GDM1 (cell line): ENCODE results near the gene IQGAP2.

Experiments
- DNase-seq: peaks from one replicate; lab custom pipeline; 2025; lab: John Stamatoyannopoulos, UW

IQGAP2 gene

DNA sequence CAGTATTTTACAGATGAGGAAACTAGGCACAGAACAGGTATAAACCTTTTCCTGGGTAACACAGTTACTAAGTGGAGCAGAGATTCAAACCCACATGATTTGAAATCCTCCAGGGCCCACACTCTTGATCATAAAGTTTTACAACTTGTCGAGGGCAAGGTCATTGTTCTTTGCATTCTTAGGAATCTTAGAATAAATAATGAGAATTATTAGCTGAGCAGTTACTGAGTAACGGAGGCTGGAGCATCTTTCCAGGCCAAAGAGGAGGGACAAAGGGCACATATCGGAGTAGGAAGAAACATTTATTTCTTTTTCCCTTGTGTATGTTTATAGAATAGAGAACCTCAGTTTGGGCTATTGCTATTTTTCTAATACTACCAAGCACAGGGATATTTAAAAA lies 285.8 kb downstream of the IQGAP2 start:
- no peak for DNase-seq

DNA sequence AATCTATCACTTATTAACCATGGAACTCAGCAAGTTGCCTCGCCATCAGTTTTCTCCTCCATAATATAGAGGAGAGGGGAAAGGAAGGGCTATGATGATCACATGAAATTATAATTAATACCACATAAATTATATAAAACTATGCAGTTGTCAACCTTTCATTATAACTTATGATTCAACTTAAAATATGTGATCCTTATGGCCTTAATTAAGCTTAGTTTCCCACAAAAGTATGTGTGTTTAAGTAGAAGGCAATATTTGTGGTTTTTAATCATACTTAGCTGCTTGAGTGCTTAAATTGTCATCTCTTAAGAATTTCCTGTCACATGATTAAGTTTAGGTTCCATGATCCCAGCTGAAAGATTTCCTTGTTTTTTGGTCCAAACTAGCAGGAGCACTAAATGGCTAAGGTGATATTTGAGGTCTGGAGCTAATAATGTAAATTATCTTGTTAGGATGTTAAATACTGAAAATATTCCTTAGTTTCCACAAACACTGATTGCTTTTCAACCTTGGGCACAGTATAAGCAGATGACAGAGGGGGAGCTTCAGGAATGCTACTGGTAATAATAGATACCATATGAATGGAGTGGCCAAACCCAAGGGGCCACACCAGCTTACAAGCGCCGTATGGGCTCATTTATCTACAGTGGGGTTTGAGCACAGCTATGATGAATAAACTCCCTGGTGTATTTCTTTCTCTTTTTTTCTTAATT lies 286.4 kb downstream of the IQGAP2 start:
- no peak for DNase-seq

DNA sequence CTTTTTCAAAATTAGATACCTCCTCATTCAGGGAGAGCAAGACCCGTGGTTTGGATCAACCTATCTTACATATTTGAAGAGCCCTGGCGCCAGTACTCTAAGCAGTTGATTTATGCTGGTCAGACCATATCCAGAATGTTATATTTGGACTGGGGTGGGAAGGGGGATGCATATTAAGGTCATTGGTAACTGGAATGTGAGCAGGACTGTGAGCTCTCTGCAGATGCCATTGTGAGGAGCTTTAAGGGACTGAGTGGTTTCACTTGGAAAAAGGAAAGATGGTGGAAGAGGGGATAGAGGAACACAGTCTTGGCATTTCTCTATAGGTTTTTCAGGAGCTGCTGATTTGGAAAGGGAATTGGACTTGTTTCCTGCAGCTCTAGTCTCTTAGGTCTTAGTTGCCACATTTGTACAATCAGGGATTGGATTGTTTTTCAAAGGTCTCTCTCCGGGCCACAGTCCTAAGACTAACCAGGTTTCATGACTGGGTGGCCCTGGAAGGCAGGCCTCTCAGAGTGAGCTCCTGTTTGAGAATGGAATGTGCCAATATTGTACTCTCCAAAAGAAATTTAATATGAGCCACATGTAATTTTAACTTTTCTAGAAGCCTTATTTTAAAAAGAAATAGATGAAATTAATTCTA lies 287.1 kb downstream of the IQGAP2 start:
- DNase-seq = no peak

DNA sequence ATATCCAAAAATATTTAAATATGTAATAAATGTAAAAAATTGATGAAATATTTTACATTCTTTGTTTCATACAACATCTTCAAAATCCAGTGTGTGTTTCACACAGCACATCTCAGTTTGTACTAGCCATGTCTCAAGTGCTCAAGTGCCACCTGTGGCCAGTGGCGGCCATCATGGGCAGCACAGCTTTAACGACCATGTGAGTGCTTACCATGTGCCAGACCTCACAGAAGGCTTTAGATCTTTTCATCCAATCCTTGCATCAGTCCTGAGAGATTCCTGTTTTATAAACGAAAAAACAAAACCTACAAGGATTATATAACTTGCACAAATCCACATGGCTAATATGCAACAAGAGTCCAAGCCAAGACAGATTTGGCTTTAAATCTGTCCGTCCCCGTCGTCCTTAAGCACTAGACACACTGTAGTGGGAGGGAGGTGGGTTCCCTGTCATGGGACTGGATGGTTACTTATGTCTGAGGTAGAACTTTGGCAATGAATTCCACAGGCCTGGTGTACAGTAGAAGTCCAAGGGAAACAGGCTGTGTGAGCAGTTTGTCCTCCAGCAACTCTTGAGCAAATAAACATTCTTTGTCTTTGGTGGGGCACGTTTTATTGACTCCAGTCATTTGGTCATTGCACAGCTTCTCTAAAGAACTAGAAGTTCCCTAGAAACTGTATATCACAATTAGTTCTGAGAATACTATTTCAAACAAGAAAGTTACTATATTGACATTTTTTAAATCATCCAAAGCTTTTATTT lies 287.8 kb downstream of the IQGAP2 start:
- no peak for DNase-seq

DNA sequence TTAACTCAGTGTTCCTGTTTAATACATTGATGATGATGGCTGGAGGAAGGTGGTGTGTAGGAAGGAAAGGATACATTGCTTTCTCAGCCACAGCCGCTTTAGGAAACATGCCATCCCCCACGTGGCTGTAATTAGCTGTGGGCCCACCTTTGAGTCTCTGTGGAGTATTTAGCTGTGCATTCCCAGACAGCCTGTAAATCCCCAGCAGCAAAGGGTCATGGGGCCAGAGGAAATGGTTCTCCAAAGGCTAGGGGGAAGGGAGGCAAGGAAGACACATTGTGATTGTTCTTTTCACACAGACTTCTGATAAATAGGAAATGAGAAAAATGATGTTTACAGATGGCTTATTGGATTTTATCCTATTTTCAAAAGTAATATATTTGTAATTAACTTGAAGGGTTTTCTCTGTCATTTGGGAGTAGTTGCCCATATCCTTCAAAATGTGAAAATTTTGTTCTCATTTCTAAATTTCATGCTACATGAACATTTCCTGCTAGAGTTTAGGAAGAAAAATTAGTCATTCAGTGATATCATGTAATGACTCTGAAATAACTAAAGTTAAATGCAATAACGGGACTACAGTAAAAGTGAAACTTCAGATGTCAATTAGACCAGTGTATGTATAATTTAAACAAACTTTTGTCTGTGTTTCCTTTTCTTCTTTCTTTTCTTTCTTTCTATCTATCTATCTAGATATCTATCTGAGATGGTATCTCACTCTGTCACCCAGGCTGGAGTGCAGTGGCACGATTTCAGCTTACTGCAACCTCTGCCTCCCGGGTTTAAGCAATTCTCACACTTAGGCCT lies 288.6 kb downstream of the IQGAP2 start:
- no peak for DNase-seq

DNA sequence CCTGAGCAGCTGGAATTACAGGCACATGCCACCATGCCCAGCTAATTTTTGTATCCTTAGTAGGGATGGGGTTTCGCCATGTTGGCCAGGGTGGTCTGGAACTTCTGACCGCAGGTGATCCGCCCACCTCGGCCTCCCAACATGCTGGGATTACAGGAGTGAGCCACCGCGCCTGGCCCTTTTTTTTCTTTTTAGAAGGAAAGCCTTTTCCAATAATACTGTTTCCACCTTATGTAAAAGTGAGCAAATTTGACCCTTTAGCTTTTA lies 289.1 kb downstream of the IQGAP2 start:
- no peak for DNase-seq

DNA sequence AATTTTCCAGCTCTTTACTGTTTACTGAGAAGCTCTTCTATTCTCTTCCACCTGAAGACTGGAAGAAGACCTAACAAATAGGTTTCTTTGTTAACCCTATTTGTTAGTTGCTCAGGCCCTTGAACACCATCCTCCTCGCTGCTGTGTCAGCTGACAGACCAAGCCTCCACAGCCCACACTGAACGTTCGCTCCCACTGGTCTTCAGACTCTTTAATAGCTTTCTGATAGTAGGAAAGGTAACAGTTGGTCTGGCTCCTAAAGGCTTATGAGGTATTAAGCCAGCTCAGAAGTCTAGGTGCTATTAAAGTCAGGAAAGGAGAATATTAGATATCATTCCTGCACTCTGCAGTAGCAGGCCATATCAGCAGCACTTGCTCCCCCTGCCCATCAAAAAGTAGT lies 289.6 kb downstream of the IQGAP2 start:
- DNase-seq = no peak

DNA sequence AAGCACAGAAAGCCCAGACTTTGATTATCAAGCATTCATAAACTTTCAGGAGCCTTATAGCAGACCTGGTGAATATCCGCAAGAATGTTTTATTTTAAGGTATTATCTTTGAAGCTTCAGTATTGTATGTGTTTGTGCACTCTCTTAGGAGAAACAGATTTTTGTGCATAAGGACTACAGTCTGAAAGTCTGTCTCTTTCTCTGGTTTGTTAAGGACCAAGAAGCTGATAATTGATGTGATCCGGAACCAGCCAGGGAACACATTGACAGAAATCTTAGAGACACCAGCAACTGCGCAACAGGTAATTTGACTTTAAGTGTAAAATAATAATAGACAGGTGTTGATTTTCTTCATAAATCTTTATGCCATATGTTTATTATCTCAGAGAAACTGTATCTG lies 290.1 kb downstream of the IQGAP2 start:
- DNase-seq = no peak

DNA sequence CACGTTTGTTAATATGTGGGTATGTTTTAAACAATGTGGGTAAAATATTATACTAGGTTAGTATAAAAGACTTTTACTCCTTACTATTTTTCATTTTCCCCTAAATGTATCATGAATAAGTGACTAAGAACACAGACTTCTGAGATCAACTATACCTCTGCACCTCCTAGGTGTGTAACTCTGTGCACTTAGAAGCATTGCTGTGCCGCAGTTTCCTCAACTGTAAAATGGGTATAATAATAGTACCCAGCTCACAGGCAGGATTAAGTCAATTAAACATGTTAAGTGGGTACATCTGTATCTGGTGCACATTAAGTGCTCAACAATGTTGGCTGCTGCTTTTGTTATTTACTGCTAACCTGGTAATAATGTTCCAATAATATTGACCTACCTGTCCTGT lies 291.2 kb downstream of the IQGAP2 start:
- no peak for DNase-seq

DNA sequence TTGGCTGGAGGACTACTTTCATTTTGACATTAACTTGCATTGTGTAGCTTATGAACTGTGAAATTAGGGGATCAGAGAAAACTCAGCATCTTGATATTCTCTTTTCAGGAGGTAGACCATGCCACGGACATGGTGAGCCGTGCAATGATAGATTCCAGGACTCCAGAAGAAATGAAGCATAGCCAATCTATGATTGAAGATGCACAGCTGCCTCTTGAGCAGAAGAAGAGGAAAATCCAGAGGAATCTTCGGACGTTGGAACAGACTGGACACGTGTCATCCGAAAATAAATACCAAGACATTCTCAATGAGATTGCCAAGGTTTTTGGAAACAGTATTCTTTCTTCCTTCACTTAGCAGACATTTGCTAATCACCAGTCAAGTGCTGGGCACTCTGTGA lies 292.3 kb downstream of the IQGAP2 start:
- DNase-seq = no peak

DNA sequence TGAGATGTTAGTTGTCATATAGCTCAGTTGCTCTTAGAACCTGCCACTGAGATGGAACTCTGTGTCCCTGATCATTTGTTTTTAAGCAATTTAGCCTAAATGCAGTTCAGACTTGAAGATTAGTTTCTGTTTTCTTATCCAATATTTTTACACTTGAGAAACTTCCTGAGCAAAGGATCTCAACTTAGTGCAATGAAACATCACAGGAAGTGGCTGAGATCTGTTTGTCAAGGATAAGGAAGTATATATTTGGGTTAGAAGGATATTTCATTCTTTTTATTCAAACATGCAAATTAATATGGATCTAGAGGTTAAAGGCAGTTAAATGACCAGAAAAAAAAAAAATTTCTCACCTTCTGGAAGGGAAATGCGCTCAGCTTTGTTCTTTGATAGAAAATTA lies 293.2 kb downstream of the IQGAP2 start:
- no peak for DNase-seq

DNA sequence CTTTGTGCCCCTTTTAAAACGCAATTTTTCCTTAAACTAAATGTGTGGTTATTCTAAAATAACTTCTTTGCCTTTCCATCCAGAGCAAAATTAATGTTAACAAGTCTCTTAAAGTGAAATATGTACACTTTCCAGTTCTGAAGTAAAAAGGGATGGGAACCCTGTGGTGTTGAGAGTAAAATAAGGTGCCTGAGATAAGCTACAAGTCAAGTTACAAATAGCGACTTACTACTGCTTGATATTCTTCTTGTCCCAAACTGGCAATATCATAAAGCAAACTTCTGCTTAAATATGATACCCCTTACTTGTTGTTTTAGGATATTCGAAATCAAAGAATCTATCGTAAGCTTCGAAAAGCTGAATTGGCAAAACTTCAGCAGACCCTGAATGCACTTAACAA lies 294.6 kb downstream of the IQGAP2 start:
- DNase-seq = no peak

DNA sequence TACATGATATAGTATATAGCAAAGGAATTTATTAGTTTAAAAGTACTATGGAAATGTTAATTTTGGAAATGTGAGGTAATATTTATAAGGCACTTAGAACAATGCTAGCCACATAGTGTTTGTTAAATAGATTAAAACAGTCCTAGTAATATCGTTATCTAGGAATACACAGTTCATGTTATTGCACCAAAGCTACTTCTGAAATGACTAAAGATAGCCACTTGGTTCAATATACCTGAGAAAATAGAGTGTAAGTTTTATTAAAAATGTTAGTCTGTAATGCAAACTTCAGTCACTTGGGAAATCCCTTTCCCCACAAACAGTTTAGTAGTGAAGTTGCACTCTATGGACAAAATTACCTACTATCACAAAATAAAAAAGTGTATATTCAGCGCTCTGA lies 297.5 kb downstream of the IQGAP2 start:
- DNase-seq = no peak

DNA sequence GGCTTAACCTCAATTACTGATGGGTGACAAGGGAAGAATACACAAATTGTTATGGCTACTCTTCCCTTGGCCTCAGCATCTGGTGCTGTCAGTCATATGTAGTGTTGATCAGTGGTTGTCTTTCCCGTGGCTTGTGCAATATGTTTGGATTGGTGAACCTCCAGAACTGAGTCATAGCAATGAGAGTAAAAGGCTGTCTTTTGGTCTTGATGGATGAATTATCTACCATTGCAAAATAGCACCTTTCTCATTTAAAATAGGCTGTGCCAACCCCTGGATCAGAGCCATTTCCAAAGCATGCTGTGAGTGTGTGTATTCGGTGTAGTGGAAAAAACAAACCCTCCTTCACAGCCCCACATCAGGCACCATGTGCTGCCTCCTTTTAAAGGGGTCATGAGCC lies 298.2 kb downstream of the IQGAP2 start:
- no peak for DNase-seq

DNA sequence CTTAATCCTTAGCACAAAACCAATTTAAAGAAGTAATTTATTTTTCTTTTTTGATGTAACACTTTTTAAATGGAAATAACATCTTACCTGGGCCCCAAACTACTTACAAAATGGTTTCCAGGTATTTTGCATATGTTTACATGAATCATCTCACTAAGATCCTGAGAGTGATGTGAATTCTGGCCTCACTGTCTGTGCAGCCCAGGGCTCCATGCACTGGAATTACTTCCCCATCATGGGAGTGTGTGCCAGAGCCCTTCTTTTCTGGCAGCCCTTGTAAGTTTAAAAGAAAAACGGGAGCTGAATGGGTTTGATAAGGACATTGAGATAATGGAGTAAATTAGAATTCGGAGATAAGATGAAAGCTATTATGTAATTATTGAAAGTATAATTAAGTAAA lies 300.6 kb downstream of the IQGAP2 start:
- DNase-seq = no peak

DNA sequence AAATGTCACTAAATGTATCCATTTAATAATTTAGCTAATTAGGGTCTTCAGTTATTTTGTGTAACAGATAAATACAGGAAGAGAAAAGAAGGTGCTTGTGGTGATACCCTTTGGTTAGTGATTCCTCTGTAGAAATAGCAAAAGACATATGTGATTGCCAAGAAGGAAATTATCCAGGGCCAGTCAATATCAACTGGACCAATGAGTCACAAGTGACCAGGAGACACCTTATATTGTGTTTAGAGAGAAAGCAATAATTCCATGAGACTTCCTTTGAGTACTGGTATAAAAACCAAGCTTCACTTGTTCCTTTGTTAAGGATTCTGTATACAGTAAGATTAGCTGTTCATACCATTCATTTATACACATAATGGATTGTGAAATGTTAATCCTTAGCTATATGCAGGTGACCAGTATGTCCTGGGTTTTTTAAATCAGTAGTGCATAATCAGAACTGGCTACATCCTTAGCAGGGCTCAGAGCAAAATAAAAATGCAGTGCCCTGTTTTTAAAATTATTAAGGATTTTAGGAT lies 301.1 kb downstream of the IQGAP2 start:
- no peak for DNase-seq

DNA sequence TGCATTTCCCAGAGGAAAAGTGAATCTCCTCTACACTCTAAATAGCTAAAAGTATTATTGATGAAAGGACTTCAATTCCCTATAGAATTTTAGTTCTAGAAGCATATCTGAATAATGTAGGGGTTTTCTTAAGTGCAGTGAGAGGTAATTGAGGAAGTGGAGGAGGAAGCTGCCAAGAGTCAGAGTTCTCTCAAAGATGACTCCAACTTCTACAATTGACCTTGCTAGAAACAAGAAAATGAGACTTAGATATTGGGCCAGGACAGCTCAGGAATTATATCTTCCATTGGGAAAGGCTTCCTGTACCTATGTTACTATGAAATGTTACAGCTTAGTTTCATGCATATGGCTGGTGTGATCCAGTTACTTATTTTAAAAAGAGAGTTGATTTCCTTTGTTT lies 302.5 kb downstream of the IQGAP2 start:
- DNase-seq = no peak

DNA sequence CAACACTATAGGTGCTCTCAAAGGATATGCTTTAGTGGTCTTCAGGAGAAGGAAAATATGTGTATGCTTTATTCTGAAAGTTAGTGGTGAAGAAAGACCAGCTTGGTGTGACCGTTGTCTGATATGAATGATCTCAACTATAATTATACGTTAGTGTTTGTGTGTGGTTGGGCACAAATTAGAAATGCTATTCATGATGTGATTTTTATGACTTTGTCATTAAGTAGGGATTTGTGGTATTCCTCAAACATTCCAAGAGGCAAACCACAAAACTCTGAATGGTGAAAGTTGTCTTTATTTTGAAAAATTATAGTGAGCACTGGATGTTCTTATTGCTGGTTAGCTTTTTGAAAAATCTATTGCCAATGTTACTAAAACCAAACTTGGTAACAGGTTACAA lies 306.7 kb downstream of the IQGAP2 start:
- no peak for DNase-seq

DNA sequence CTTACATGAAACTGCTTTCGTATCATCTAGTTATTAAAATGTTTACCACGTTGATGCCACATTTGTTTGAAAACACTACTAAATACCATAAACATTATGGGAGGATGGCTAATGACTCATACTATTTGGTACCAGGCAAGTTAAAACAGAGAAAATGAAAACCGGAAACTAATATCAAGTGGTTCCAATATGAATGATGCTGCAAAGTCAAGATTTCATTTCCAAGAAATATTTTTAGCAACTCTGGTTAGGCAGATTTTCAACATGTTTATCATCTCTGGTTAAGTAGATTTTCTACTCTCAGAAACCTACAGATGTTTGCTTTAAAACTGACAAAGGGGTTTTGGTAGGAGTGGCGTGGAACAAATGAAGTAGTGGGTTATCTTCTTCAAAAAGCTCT lies 307.9 kb downstream of the IQGAP2 start:
- DNase-seq = no peak

DNA sequence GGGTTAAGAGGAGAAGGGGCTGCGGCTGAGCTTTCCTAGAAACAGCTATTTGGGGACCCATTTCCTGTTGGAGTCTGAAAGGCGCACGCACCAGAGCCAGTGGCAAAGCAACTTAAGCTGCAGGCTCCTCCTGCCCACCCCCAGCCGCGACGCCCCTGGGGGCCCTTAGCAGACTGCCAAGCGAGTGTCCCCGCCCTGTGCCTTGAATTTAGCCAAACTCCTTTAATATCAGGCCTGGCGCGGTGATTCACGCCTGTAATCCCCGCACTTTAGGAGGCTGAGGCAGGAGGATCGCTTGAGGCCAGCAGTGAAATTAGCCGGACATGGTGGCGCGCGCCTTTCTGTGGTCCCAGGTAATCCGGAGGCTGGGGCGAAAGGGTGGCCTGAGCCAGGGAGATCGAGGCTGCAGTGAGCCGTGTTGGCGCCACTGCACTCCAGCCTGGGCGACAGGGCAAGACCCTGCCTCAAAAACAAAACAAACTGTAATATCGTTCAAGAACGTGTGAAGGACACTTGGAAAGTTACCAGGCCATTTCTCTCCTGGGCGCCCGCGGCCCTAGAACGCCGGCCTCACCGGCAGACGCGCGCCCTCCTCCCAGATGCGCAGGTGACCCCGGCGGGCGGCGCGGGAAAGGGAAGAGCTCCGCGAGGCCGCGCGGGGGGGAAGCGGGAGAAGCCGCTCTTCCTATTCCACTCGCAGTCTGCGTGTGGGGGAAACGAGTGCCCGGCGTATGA lies 311.8 kb downstream of the IQGAP2 start:
- DNase-seq = no peak

DNA sequence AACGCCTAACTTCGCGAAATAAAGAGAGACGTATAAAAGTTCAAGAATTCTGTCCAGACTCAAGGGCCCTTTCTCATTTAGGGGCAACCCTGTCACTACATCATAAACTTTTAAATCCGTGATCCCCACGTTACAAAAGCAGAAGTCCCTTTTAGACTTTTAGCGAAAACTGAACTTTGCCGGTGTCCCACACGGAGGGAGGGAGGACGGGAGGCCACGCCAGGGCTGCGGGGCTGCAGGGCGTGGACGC lies 312.3 kb downstream of the IQGAP2 start:
- peak; percentile 38 for DNase-seq
